ENCODE measurements around the gene PTDSS2. TPM values are rescaled to one million over a fixed set of nuclear protein-coding genes. Genes with fewer than 3 reads are reported as not detected.

The PTDSS2 gene
- total and polyA plus RNA-seq, 2 of the 13 experiments (the other 11 are each of a cell fraction or from before 2014, with no cell fraction given): 21.7 to 26.4 TPM

- TF ChIP-seq ZNF510 (CRISPR knock-in tag; IDR thresholded peaks at IDR 0.05; ENCODE audit: low read depth) (peak; percentile 87; the same call in 1 of the 2 replicates), ZNF770 (CRISPR knock-in tag; IDR thresholded peaks at IDR 0.05) (peak; percentile 48; the same call in 1 of the 2 replicates), HNF1A (IDR thresholded peaks at IDR 0.05; ENCODE audit: low read depth) (no peak), HNF1A (CRISPR knock-in tag; IDR thresholded peaks at IDR 0.05; ENCODE audit: borderline replicate concordance) (peak; percentile 84; the same call in 1 of the 2 replicates), NR2F2 (IDR thresholded peaks at IDR 0.05; ENCODE audit: borderline replicate concordance, low read depth) (no peak; the same call in 1 of the 2 replicates), HINFP (CRISPR knock-in tag; IDR thresholded peaks at IDR 0.05; ENCODE audit: low read depth) (peak; percentile 67; the same call in 1 of the 2 replicates), TOE1 (CRISPR knock-in tag; IDR thresholded peaks at IDR 0.05) (0 out of 2 replicates have a peak, but pooled peaks have one; percentile 37), NFE2 (CRISPR knock-in tag; IDR thresholded peaks at IDR 0.05) (no peak), XRCC5 (optimal IDR thresholded peaks at IDR 0.05; ENCODE audit: low read length) (peak; percentile 85), PTBP1 (IDR thresholded peaks at IDR 0.05; ENCODE audit: low read depth, low read length, poor library complexity, severe bottlenecking) (no peak), ZHX2 (IDR thresholded peaks at IDR 0.05; ENCODE audit: low read depth) (peak; percentile 73; the same call in 1 of the 2 replicates), ZHX2 (CRISPR knock-in tag; IDR thresholded peaks at IDR 0.05; ENCODE audit: borderline replicate concordance) (no peak; the same call in 1 of the 2 replicates), ZNF780A (CRISPR knock-in tag; IDR thresholded peaks at IDR 0.05) (no peak)
Observed at GRCh38 chr11:449889-450808, at the start of gene PTDSS2 (continued).
